ENCODE measurements around the gene RAD23A. TPM values are rescaled to one million over a fixed set of nuclear protein-coding genes. Genes with fewer than 3 reads are reported as not detected.

Gene RAD23A
- total and polyA plus RNA-seq, 10 of the 15 experiments (the other 5 are each of a cell fraction or from before 2014, with no cell fraction given) = 8.8 to 198 (median 119) TPM

- ChIA-PET RAD21 (ENCODE audit: unreplicated experiment) (no interaction called here), CTCF (interaction anchor here (0.6 kb wide), 1 partner anchor 237 kb away, joined by 3 read pairs; no protein-coding TSS in a partner anchor), SMC1A (ENCODE audit: uncharacterized antibody, unreplicated experiment) (no interaction called here), POLR2A (no interaction called here)
- H3K27me3 ChIP-seq (replicated peaks in 1 of 2; ENCODE audit: control insufficient read depth in 2 of 2, insufficient read depth in 2 of 2, low read length in 1 of 2) = no peaks in the 10 kb centered on the region; a peak in 2 of 4 replicates
- 78% methylated on average over 39 of the region's 41 CpGs for WGBS (ENCODE audit: insufficient coverage, insufficient replicate concordance, low lambda C conversion rate, missing lambda C conversion rate)
- intact Hi-C loops (cut with micrococcal nuclease; ENCODE audit: unreplicated experiment) = no loop called here
- H3K4me1 ChIP-seq (ENCODE audit: control insufficient read depth, insufficient read depth, low read length) = no peaks in the 10 kb centered on the region
- no peaks in the 10 kb centered on the region for H4K20me1 ChIP-seq (ENCODE audit: control insufficient read depth, insufficient read depth)
- no peak overlapping the region for H2AFZ ChIP-seq (ENCODE audit: control insufficient read depth, low read depth, low read length)
- H3K79me2 ChIP-seq (ENCODE audit: control insufficient read depth, insufficient read depth, low read length) = no peaks in the 10 kb centered on the region
- no peak overlapping the region for H3K4me2 ChIP-seq (ENCODE audit: control insufficient read depth, insufficient read depth)
- no peak overlapping the region for H3K4me3 ChIP-seq
- no peak overlapping the region for H3K9ac ChIP-seq (ENCODE audit: control insufficient read depth, insufficient read depth, low read length)
- no peaks in the 10 kb centered on the region for H3K36me3 ChIP-seq (ENCODE audit: control insufficient read depth in 2 of 2, insufficient read depth in 2 of 2, low read length in 1 of 2)
- FAIRE-seq (no peak), DNase-seq (ENCODE audit: low read depth, low spot score) (no peak), ATAC-seq (no peak)
- no TSS peak for BruUV-seq (replicated peaks)
- TF ChIP-seq YY1 (IDR thresholded peaks at IDR 0.05; ENCODE audit: low read depth, low read length) (no peak), ETV6 (conservative IDR thresholded peaks at IDR 0.05 in 1 of 2, IDR thresholded peaks at IDR 0.05 in 1 of 2; ENCODE audit: borderline replicate concordance in 1 of 2, low read depth in 1 of 2) (no peak), NBN (IDR thresholded peaks at IDR 0.05) (no peak), LARP7 (IDR thresholded peaks at IDR 0.05) (no peak), ESRRA (IDR thresholded peaks at IDR 0.05; ENCODE audit: low read length) (no peak), BRCA1 (IDR thresholded peaks at IDR 0.05; ENCODE audit: low read depth, low read length) (no peak), SREBF2 (IDR thresholded peaks at IDR 0.05; ENCODE audit: low read length) (no peak), NR2C1 (IDR thresholded peaks at IDR 0.05) (no peak), PKNOX1 (IDR thresholded peaks at IDR 0.05) (no peak), EP300 (IDR thresholded peaks at IDR 0.05; ENCODE audit: borderline replicate concordance in 1 of 2, control insufficient read depth in 1 of 2, low read depth in 2 of 2, low read length in 2 of 2) (no peak), TAF1 (IDR thresholded peaks at IDR 0.05; ENCODE audit: borderline replicate concordance, low read depth, low read length) (no peak), RAD21 (IDR thresholded peaks at IDR 0.05; ENCODE audit: insufficient read depth, low read depth, low read length) (no peak), FOXK2 (IDR thresholded peaks at IDR 0.05) (no peak), NRF1 (conservative IDR thresholded peaks at IDR 0.05; ENCODE audit: low read depth, low read length) (no peak), USF1 (IDR thresholded peaks at IDR 0.05; ENCODE audit: borderline replicate concordance, extremely low read length, insufficient read depth, low read depth, low read length) (no peak), MYB (IDR thresholded peaks at IDR 0.05; ENCODE audit: borderline replicate concordance, low read depth, low read length) (no peak), REST (IDR thresholded peaks at IDR 0.05; ENCODE audit: low read depth, low read length) (no peak), HDGF (IDR thresholded peaks at IDR 0.05) (no peak)
- H3K9me3 ChIP-seq (replicated peaks; ENCODE audit: control insufficient read depth, insufficient read depth, low read length) = no peaks in the 10 kb centered on the region
- H3K27ac ChIP-seq (ENCODE audit: control insufficient read depth, insufficient read depth) = no peak overlapping the region
- in situ Hi-C loops (cut with MboI) = no loop called here
Measured at GRCh38 chr19:13001502-13002165, 56.0 kb downstream of the RAD23A start.

Measured in GM12878 (cell line).